ENCODE data around the gene PPP1CA. TPM values are rescaled to one million over a fixed set of nuclear protein-coding genes. Genes with fewer than 3 reads are reported as not detected.

The PPP1CA gene
- total and polyA plus RNA-seq, 2 donors (not counting 1 experiment from before 2014, with no cell fraction given) = 218 to 251 TPM

DNA sequence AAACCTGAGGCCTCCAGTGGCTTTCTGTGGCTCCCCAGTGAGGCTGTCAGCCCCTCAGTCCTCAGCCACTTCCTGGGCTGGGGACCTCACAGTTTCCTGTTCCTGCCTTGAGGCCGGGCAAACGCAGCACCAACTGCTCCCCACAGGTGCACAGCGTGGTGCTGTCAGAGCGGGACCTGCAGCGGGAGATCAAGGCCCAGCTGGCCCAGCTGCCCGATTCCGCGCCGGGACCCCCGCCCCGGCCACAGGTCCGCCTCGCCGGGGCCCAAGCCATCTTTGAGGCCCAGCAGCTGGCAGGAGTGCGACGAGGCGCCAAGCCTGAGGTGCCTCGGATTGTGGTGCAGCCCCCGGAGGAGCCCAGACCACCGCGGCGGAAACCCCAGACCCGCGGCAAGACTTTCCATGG, 7.6 kb upstream of the PPP1CA start:
- intact Hi-C loops (cut with micrococcal nuclease) = loop anchor here (1.0 to 10.0 kb wide), 2 partner anchors 10 to 176 kb away; partner anchors contain the start of gene GSTP1
- Histone ChIP-seq H3K4me2 (replicated peaks; ENCODE audit: low read depth, low read length, poor library complexity, severe bottlenecking) (peak overlapping the region; percentile 89), H4K20me1 (ENCODE audit: control insufficient read depth, insufficient read depth, low read length, poor library complexity, severe bottlenecking) (peaks cover 41% of the 10 kb centered on the region), H3K79me2 (ENCODE audit: control insufficient read depth, insufficient read depth, low read length) (peaks cover 59% of the 10 kb centered on the region), H3K27me3 (replicated peaks in 1 of 4; ENCODE audit: control extremely low read depth in 1 of 4, control insufficient read depth in 3 of 4, insufficient read depth in 4 of 4, low read length in 3 of 4) (no peaks in the 10 kb centered on the region), H3K4me3 (ENCODE audit: control extremely low read depth in 1 of 5, extremely low read depth in 1 of 5, insufficient read depth in 1 of 5, low read depth in 2 of 5, low read length in 4 of 5) (peak overlapping the region in 4 of 5 experiments; percentile 40 to 80 (median 56)), H3K36me3 (replicated peaks in 1 of 2; ENCODE audit: control extremely low read depth in 1 of 2, control insufficient read depth in 1 of 2, extremely low read depth in 1 of 2, insufficient read depth in 2 of 2, low read length in 1 of 2) (peaks cover 0 to 49% of the 10 kb centered on the region in 2 experiments), H3K27ac (ENCODE audit: low read length in 2 of 2) (peak overlapping the region; percentile 83 to 88), H2AFZ (ENCODE audit: insufficient read depth, low read depth, low read length, poor library complexity, severe bottlenecking) (no peak overlapping the region), H3K9me3 (ENCODE audit: control extremely low read depth in 1 of 3, control insufficient read depth in 2 of 3, insufficient read depth in 1 of 3, low read length in 2 of 3) (peaks cover 0 to 2% (median 0%) of the 10 kb centered on the region in 3 donors), H3K4me1 (ENCODE audit: control insufficient read depth in 2 of 2, insufficient read depth in 2 of 2, low read length in 2 of 2) (peaks cover 92 to 99% of the 10 kb centered on the region in 2 donors), H3K9ac (ENCODE audit: low read length) (peak overlapping the region; percentile 73)
- peak overlapping the region; percentile 100 for H3K27ac Mint-ChIP-seq
- WGBS (ENCODE audit: insufficient coverage) = 0% methylated on average over 24 of the region's 24 CpGs
- H3K9me3 Mint-ChIP-seq (ENCODE audit: insufficient read depth) = no peaks in the 10 kb centered on the region
- peak; percentile 82 for DNase-seq
- ChIA-PET POLR2A (interaction anchor here (0.9 to 4.2 kb wide), 12 partner anchors 10 to 98 kb away, joined by 3 to 78 read pairs (median 6); partner anchors contain the start of genes CORO1B, PITPNM1, PTPRCAP and RAD9A), CTCF (interaction anchor here (0.6 to 3.4 kb wide), 4 partner anchors 9 to 707 kb away, joined by 3 to 18 read pairs (median 8); partner anchors contain the start of gene PTPRCAP)
- H3K4me1 Mint-ChIP-seq = peaks cover 91% of the 10 kb centered on the region
- H3K4me3 Mint-ChIP-seq = peak overlapping the region; percentile 91
- ATAC-seq (ENCODE audit: low read depth) = peak; percentile 55
- H3K27me3 Mint-ChIP-seq = no peaks in the 10 kb centered on the region
- TF ChIP-seq, protein P1, sequence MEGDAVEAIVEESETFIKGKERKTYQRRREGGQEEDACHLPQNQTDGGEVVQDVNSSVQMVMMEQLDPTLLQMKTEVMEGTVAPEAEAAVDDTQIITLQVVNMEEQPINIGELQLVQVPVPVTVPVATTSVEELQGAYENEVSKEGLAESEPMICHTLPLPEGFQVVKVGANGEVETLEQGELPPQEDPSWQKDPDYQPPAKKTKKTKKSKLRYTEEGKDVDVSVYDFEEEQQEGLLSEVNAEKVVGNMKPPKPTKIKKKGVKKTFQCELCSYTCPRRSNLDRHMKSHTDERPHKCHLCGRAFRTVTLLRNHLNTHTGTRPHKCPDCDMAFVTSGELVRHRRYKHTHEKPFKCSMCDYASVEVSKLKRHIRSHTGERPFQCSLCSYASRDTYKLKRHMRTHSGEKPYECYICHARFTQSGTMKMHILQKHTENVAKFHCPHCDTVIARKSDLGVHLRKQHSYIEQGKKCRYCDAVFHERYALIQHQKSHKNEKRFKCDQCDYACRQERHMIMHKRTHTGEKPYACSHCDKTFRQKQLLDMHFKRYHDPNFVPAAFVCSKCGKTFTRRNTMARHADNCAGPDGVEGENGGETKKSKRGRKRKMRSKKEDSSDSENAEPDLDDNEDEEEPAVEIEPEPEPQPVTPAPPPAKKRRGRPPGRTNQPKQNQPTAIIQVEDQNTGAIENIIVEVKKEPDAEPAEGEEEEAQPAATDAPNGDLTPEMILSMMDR (IDR thresholded peaks at IDR 0.05) = no peak
- no peak for TF ChIP-seq EZH2 (IDR thresholded peaks at IDR 0.05; ENCODE audit: borderline replicate concordance, insufficient read depth, low read depth, low read length, poor library complexity, severe bottlenecking)

Measured in B cell (primary cell).